RWPE1 (cell line): Measurements from ENCODE around the gene KCTD16.

Experiments
- CTCF ChIA-PET: fragments of 350-600 bp; sonication (Branson Sonifier 250); formaldehyde crosslinking; extraction: SDS; loops from one replicate; lab custom pipeline; 2021; lab: Yijun Ruan, JAX
- POLR2A ChIA-PET: fragments of 400-600 bp; formaldehyde crosslinking; extraction: SDS; loops from one replicate; lab custom pipeline; 2020; ENCODE audit warnings: antibody characterized with exemption; ENCODE audit not compliant: low non-redundant PET; lab: Yijun Ruan, JAX
- DNase-seq: peaks from one replicate; pipeline ENCODE4 v3.0.0; 2012; ENCODE audit warnings: low spot score
- H3K27ac ChIP-seq: fragments of 450-650 bp; 2 replicates; pipeline ENCODE4 v1.5.1; 2017
- TF ChIP-seq, protein P1 (sequence below): fragments of 450-650 bp; conservative IDR thresholded peaks from 2 replicates; pipeline ENCODE4 v1.5.1; 2017; ENCODE audit warnings: low read depth, mild to moderate bottlenecking

The KCTD16 gene

DNA sequence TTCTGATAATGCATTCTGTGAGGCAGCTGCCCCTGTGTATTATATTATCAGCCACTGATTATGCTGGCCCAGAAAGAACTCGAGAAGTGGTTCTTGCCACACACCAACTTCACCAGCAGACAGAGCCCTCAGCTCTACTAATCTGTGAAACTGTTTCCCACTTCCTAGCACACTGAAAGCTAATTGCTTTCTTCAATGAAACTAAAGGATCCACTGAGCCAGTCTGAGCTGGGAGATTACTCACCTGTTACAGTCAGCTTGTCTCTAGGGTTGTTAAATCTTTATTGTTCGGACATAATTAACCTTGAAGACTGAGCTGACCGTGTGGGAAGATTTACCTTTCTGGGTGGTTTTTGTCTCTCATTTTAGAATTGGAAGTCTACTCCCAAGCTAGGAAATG is 263.2 kb downstream of the KCTD16 start:
- ChIA-PET POLR2A (no interaction called here), CTCF (no interaction called here)
- TF ChIP-seq, protein P1, sequence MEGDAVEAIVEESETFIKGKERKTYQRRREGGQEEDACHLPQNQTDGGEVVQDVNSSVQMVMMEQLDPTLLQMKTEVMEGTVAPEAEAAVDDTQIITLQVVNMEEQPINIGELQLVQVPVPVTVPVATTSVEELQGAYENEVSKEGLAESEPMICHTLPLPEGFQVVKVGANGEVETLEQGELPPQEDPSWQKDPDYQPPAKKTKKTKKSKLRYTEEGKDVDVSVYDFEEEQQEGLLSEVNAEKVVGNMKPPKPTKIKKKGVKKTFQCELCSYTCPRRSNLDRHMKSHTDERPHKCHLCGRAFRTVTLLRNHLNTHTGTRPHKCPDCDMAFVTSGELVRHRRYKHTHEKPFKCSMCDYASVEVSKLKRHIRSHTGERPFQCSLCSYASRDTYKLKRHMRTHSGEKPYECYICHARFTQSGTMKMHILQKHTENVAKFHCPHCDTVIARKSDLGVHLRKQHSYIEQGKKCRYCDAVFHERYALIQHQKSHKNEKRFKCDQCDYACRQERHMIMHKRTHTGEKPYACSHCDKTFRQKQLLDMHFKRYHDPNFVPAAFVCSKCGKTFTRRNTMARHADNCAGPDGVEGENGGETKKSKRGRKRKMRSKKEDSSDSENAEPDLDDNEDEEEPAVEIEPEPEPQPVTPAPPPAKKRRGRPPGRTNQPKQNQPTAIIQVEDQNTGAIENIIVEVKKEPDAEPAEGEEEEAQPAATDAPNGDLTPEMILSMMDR: no peak
- no peak overlapping the region for H3K27ac ChIP-seq
- DNase-seq: no peak

DNA sequence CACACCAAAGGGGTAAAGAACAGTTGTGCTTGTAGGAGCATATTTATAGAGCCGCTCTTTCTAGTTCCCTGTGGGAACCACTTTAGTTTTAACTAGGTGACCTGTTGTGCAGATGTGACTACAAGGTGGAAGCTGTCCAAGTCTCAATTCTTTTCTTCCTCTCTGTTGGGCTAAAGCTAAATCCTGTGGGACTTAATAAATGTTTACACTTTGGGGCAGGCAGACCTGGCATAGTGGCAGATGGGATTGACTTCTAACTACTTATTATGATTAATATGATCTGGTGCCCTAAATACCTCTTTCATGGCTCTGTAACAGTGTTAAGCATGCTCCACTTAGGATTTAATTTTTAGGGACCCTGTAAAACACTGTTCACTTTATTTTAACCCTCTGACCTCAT is 265.3 kb downstream of the KCTD16 start:
- no peak for DNase-seq
- TF ChIP-seq, protein P1: no peak
- ChIA-PET CTCF (no interaction called here), POLR2A (no interaction called here)
- H3K27ac ChIP-seq: no peak overlapping the region

DNA sequence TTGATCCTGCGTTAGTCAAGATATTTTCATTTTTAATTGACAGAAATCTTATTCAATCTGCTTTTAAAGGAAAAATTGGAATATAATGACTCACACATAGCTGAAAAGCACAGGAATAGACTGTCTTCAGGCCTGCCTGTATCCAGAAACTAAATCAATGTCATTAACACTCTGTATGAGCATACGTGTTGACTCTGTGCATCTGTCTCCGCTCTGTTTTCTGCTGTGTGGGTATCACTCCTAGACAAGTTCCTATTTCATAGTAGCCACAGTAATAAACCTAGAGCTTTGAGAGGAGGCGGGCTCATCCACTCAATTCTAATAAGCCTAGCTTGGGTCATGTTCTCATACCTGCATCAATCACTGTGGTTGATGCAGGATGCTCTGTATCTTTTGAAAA is 267.6 kb downstream of the KCTD16 start:
- ChIA-PET POLR2A (no interaction called here), CTCF (interaction anchor here (0.6 to 1.3 kb wide), 2 partner anchors 11 to 602 kb away, joined by 3 to 4 read pairs; no protein-coding TSS in a partner anchor)
- no peak overlapping the region for H3K27ac ChIP-seq
- TF ChIP-seq, protein P1: no peak
- no peak for DNase-seq

DNA sequence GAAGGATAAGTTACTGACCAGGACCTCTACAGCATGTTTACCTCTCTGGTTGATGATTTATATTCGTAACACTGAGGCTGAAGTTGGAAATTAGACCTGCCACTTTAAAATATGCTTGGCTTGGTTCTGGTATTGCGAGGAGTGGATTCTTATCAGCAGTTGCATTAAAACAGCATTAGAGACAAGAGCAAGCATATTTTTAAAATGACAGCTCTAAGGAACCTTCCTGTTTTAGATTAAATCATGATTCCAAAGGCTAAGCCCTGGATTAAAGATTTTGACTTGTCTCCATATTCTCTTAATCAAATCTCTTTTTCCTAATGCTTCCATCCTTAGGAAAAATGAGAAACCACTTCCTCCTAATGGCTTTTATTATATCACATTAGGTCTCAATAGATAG is 277.8 kb downstream of the KCTD16 start:
- TF ChIP-seq, protein P1: no peak
- DNase-seq: no peak
- ChIA-PET CTCF (interaction anchor here (0.5 kb wide), 1 partner anchor 1203 kb away, joined by 3 read pairs; no protein-coding TSS in a partner anchor), POLR2A (no interaction called here)
- no peak overlapping the region for H3K27ac ChIP-seq

DNA sequence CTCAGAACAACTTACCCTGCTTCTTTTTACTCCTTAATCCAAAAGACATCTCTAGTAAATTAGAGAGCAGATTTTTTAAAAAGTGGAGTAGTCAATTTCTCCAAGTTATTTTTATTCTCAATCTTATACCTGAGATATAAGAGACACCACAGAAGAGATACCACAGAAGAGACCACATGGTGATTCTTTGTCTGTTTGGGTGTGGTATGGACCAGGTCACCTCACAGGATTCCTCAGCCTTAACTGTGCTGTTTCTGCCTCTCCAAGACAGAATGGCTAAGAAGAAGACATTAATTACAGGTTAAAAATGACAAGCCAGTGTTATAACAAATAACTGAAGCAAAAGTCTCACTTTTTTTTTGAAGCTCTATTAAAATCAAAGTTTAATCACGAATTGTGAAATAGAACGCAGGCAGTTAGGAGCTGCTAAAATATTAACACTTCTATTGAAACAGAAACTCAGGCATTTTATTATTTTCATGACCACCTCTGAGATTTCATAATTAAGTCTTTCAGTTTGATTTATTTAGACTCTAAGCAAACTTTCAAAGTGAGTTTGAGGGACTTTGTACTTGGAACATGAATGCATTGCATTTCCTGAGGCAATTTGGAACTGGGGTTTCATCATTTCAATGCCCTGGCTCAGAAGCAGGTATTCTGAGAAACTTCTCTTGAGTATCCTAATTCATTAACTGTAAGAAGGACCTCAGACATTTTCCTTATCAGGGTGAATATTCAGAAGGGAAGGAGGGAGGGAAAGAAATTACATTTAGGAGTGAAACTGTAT is 280.7 kb downstream of the KCTD16 start:
- CTCF ChIA-PET: no interaction called here
- POLR2A ChIA-PET: no interaction called here
- DNase-seq: no peak
- no peak overlapping the region for H3K27ac ChIP-seq
- TF ChIP-seq, protein P1: no peak

DNA sequence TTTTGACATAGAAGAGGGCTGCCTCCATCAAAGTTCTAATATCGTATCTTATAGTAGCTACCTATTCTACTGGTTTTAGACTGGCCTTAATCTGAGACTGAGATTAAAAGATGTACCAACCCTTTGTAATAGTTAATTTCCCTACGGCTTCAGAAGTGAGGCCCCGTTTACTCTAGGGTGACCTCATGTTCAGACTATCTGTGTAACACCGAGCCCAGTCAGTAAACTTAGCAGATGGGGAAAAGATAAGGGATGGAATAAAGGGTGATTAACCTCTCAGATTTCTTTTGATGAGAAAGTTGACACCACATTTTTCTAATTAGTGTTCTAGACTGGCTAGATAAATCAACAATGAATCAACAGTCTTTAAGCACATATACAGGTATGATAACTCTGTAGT is 283.1 kb downstream of the KCTD16 start:
- POLR2A ChIA-PET: no interaction called here
- CTCF ChIA-PET: interaction anchor here (0.6 to 1.1 kb wide), 2 partner anchors 15 to 91 kb away, joined by 3 to 6 read pairs; no protein-coding TSS in a partner anchor
- DNase-seq: no peak
- TF ChIP-seq, protein P1: no peak
- no peak overlapping the region for H3K27ac ChIP-seq
